H1 (cell line): ENCODE data around the gene DMRTA1. TPM values are rescaled to one million over a fixed set of nuclear protein-coding genes. Genes with fewer than 3 reads are reported as not detected.

ENCODE experiments used
- CTCF ChIA-PET: fragments of 300-600 bp; sonication (Branson Sonifier 250); formaldehyde crosslinking; loops from one replicate; lab custom pipeline; 2021; ENCODE audit not compliant: partially characterized antibody; lab: Charles Lee
- POLR2A ChIA-PET: fragments of 300-600 bp; sonication (Branson Sonifier 250); formaldehyde crosslinking; loops from one replicate; lab custom pipeline; 2021; ENCODE audit warnings: inconsistent platforms; ENCODE audit not compliant: partially characterized antibody; lab: Charles Lee
- DNase-seq, 2 experiments: peaks; one replicate each; pipeline versions ENCODE4 v3.0.0 to v3.0.0-alpha.2; 2010 to 2022; ENCODE audit warnings: low spot score in 2 of 2, low read depth in 1 of 2, mixed read lengths in 1 of 2
- FAIRE-seq: peaks from 2 replicates; lab custom pipeline; 2011; peaks lifted over from hg19 to GRCh38; lab: Jason Lieb, UNC
- H2AFZ ChIP-seq: 2 replicates; pipeline ENCODE4 v1.8.1; 2012; ENCODE audit warnings: low read length, inconsistent platforms
- H2AK5ac ChIP-seq: 2 replicates; pipeline ENCODE4 v1.6.1; 2013; ENCODE audit warnings: low read depth, low read length
- H2BK120ac ChIP-seq: replicated peaks from 2 replicates; pipeline ENCODE3; 2013; ENCODE audit warnings: low read depth, low read length, inconsistent platforms
- H2BK12ac ChIP-seq: 2 replicates; pipeline ENCODE4 v1.6.1; 2013; ENCODE audit warnings: low read depth, low read length
- H2BK15ac ChIP-seq: 2 replicates; pipeline ENCODE4 v1.6.1; 2013; ENCODE audit warnings: low read length
- H2BK20ac ChIP-seq: 2 replicates; pipeline ENCODE4 v1.6.1; 2013; ENCODE audit warnings: low read length
- H2BK5ac ChIP-seq: 2 replicates; pipeline ENCODE4 v1.6.1; 2013; ENCODE audit warnings: low read depth, low read length
- H3K14ac ChIP-seq: 2 replicates; pipeline ENCODE4 v1.6.1; 2013; ENCODE audit warnings: inconsistent platforms; ENCODE audit not compliant: insufficient read length
- H3K18ac ChIP-seq: 2 replicates; pipeline ENCODE4 v1.6.1; 2013; ENCODE audit warnings: low read length; ENCODE audit errors: extremely low read depth
- H3K23ac ChIP-seq: 2 replicates; pipeline ENCODE4 v1.6.1; 2013; ENCODE audit warnings: inconsistent platforms; ENCODE audit not compliant: insufficient read length
- H3K23me2 ChIP-seq: 2 replicates; pipeline ENCODE4 v1.6.1; 2013; ENCODE audit warnings: low read depth, low read length
- H3K27ac ChIP-seq: 2 replicates; pipeline ENCODE4 v1.6.1; 2011; ENCODE audit warnings: low read depth, low read length, inconsistent platforms
- H3K27me3 ChIP-seq, 4 experiments: replicated peaks in 1 of 4; 1 replicate in 1 of 4; 2 replicates in 3 of 4; pipeline versions ENCODE4 v1.6.1 to v1.8.1; 2011 to 2013; ENCODE audit warnings: low read length in 3 of 4, mild to moderate bottlenecking in 3 of 4, inconsistent platforms in 2 of 4, mixed read lengths in 2 of 4, moderate library complexity in 1 of 4; ENCODE audit not compliant: control insufficient read depth in 3 of 4, insufficient read depth in 3 of 4; ENCODE audit errors: extremely low read depth in 1 of 4
- H3K36me3 ChIP-seq, 4 experiments: 2 replicates each; pipeline versions ENCODE4 v1.6.1 to v1.8.1; 2011 to 2013; ENCODE audit warnings: mild to moderate bottlenecking in 4 of 4, low read length in 3 of 4, moderate library complexity in 2 of 4, control low read depth in 1 of 4, inconsistent platforms in 1 of 4; ENCODE audit not compliant: insufficient read depth in 4 of 4, control insufficient read depth in 2 of 4
- H3K4ac ChIP-seq: replicated peaks from 2 replicates; pipeline ENCODE3; 2013; ENCODE audit warnings: low read length, low read depth, mixed read lengths, inconsistent platforms; ENCODE audit not compliant: insufficient read length
- H3K4me1 ChIP-seq, 4 experiments: replicated peaks in 1 of 4; 1 replicate in 1 of 4; 2 replicates in 3 of 4; pipeline versions ENCODE4 v1.6.1 to v1.8.1; 2011 to 2013; ENCODE audit warnings: low read length in 3 of 4, inconsistent platforms in 2 of 4, mixed read lengths in 1 of 4; ENCODE audit not compliant: insufficient read depth in 4 of 4, control insufficient read depth in 3 of 4
- H3K4me2 ChIP-seq, 2 experiments: 2 replicates each; pipeline versions ENCODE4 v1.6.1 to v1.8.1; 2011 to 2013; ENCODE audit warnings: low read depth in 2 of 2, low read length in 2 of 2, control low read depth in 1 of 2, inconsistent platforms in 1 of 2, mild to moderate bottlenecking in 1 of 2; ENCODE audit not compliant: insufficient read depth in 1 of 2
- H3K4me3 ChIP-seq, 4 experiments: fragments of 200-600, 300-600 bp in 1 of 4; sonication (generic), shearing (Covaris generic), sonication (Bioruptor Twin) in 1 of 4; 2 replicates each; pipeline versions ENCODE4 v1.5.1 to v1.8.1; 2011 to 2016; ENCODE audit warnings: low read length in 4 of 4, low read depth in 3 of 4, control low read depth in 2 of 4, inconsistent platforms in 2 of 4, mild to moderate bottlenecking in 2 of 4, mixed read lengths in 1 of 4, moderate library complexity in 1 of 4; ENCODE audit not compliant: insufficient read depth in 2 of 4; ENCODE audit errors: extremely low read depth in 1 of 4
- H3K56ac ChIP-seq: replicated peaks from 2 replicates; pipeline ENCODE3; 2013; ENCODE audit warnings: low read depth, mild to moderate bottlenecking, mixed read lengths, low read length, inconsistent platforms; ENCODE audit not compliant: insufficient read length
- H3K79me1 ChIP-seq: 2 replicates; pipeline ENCODE4 v1.6.1; 2013; ENCODE audit warnings: low read depth, low read length, control low read depth
- H3K79me2 ChIP-seq, 2 experiments: 2 replicates each; pipeline versions ENCODE4 v1.6.1 to v1.8.1; 2012 to 2013; ENCODE audit warnings: low read length in 2 of 2, mild to moderate bottlenecking in 2 of 2, inconsistent platforms in 1 of 2; ENCODE audit not compliant: insufficient read depth in 2 of 2, control insufficient read depth in 1 of 2
- H3K9ac ChIP-seq, 4 experiments: replicated peaks in 1 of 4; 1 replicate in 1 of 4; 2 replicates in 3 of 4; pipeline versions ENCODE4 v1.6.1 to v1.8.1; 2011 to 2013; ENCODE audit warnings: low read depth in 3 of 4, low read length in 3 of 4, control low read depth in 2 of 4, mild to moderate bottlenecking in 2 of 4, moderate library complexity in 2 of 4, inconsistent platforms in 1 of 4; ENCODE audit errors: extremely low read depth in 1 of 4
- H3K9me3 ChIP-seq, 2 experiments: 2 replicates each; pipeline versions ENCODE4 v1.6.1 to v1.8.1; 2012 to 2013; ENCODE audit warnings: mild to moderate bottlenecking in 2 of 2, moderate library complexity in 2 of 2, control low read depth in 1 of 2, inconsistent platforms in 1 of 2, low read depth in 1 of 2, low read length in 1 of 2, mixed read lengths in 1 of 2; ENCODE audit not compliant: insufficient read depth in 2 of 2
- H4K20me1 ChIP-seq, 2 experiments: replicated peaks in 1 of 2; 2 replicates each; pipeline versions ENCODE3 to v1.8.1; 2011 to 2013; ENCODE audit warnings: inconsistent platforms in 2 of 2, low read length in 2 of 2, mild to moderate bottlenecking in 1 of 2; ENCODE audit not compliant: insufficient read depth in 2 of 2, control insufficient read depth in 1 of 2
- H4K5ac ChIP-seq: 2 replicates; pipeline ENCODE4 v1.6.1; 2013; ENCODE audit warnings: low read length, low read depth, mixed read lengths, inconsistent platforms; ENCODE audit not compliant: insufficient read length
- H4K8ac ChIP-seq: 2 replicates; pipeline ENCODE4 v1.8.0; 2013; ENCODE audit warnings: mild to moderate bottlenecking, moderate library complexity, low read length, inconsistent platforms; ENCODE audit not compliant: insufficient read depth; ENCODE audit errors: extremely low read depth
- H4K91ac ChIP-seq: replicated peaks from 2 replicates; pipeline ENCODE3; 2013; ENCODE audit warnings: low read length, mixed read lengths, inconsistent platforms; ENCODE audit not compliant: insufficient read length
- CEBPB ChIP-seq: IDR thresholded peaks from 2 replicates; pipeline ENCODE4 v1.6.1; 2012; ENCODE audit warnings: low read depth, low read length
- EP300 ChIP-seq, 2 experiments: IDR thresholded peaks; 1 replicate in 1 of 2; 2 replicates in 1 of 2; pipeline ENCODE4 v1.6.1; 2011 to 2012; ENCODE audit warnings: low read depth in 2 of 2, low read length in 2 of 2, mild to moderate bottlenecking in 2 of 2, borderline replicate concordance in 1 of 2, inconsistent platforms in 1 of 2, moderate library complexity in 1 of 2
- HDAC2 ChIP-seq, 2 experiments: fragments of 300-600 bp in 1 of 2; sonication (generic) in 1 of 2; IDR thresholded peaks; 2 replicates each; pipeline ENCODE4 v1.6.1; 2011 to 2012; ENCODE audit warnings: low read depth in 2 of 2, low read length in 2 of 2, mild to moderate bottlenecking in 2 of 2, moderate library complexity in 2 of 2, borderline replicate concordance in 1 of 2, inconsistent platforms in 1 of 2
- KDM5A ChIP-seq: fragments of 200-600 bp; IDR thresholded peaks from 2 replicates; pipeline ENCODE4 v1.7.1; 2012; ENCODE audit warnings: mild to moderate bottlenecking, low read length, inconsistent platforms, mixed read lengths
- POLR2AphosphoS5 ChIP-seq: IDR thresholded peaks from 2 replicates; pipeline ENCODE4 v1.6.1; 2011; ENCODE audit warnings: low read depth, low read length
- POU5F1 ChIP-seq: IDR thresholded peaks from 2 replicates; pipeline ENCODE4 v1.6.1; 2011; ENCODE audit warnings: low read depth, mild to moderate bottlenecking, low read length, moderate library complexity
- SIN3A ChIP-seq, 2 experiments: IDR thresholded peaks in 1 of 2; conservative IDR thresholded peaks in 1 of 2; 2 replicates each; pipeline ENCODE4 v1.6.1; 2011 to 2012; ENCODE audit warnings: low read length in 2 of 2, improper control_type of control experiment in 1 of 2, low read depth in 1 of 2, mild to moderate bottlenecking in 1 of 2
- SRF ChIP-seq: IDR thresholded peaks from 2 replicates; pipeline ENCODE4 v1.6.1; 2011; ENCODE audit warnings: mild to moderate bottlenecking, low read depth, low read length, moderate library complexity
- TCF12 ChIP-seq: IDR thresholded peaks from 2 replicates; pipeline ENCODE4 v1.6.1; 2011; ENCODE audit warnings: low read depth, mild to moderate bottlenecking, low read length
- YY1 ChIP-seq: IDR thresholded peaks from 2 replicates; pipeline ENCODE4 v1.6.1; 2011; ENCODE audit warnings: low read depth, mild to moderate bottlenecking, low read length
- WGBS, 2 experiments: shearing (Covaris generic) in 1 of 2; methylation state at CpG; one replicate each; pipeline versions ENCODE4 v1.1.6 to v1.1.7; 2013 to 2015; ENCODE audit warnings: low lambda C conversion rate in 2 of 2, mixed read lengths in 2 of 2, inconsistent platforms in 1 of 2, low coverage in 1 of 2, missing lambda C conversion rate in 1 of 2; ENCODE audit not compliant: insufficient replicate concordance in 2 of 2, insufficient coverage in 1 of 2, insufficient read length in 1 of 2; ENCODE audit errors: extremely low coverage in 1 of 2, missing lambda C conversion rate in 1 of 2; 5-methylcytosine and 5-hydroxymethylcytosine counted together
- polyA plus RNA-seq, 7 experiments: library from polyadenylated mRNA; depleted of rRNA in 3 of 7; stranded (reverse) in 5 of 7; unstranded in 2 of 7; fragments of >200 nt in 5 of 7; fragments of 200-250 nt in 2 of 7; gene quantifications; 1 replicate in 5 of 7; 2 replicates in 1 of 7; 4 replicates in 1 of 7; pipeline versions ENCODE4 v1.2.1 to v1.2.3, GENCODE V29; 2011 to 2013; ENCODE audit warnings: missing spikeins in 2 of 7, mixed read lengths in 2 of 7
- total RNA-seq: library from RNA; stranded (reverse); fragmentation: NEBNext Ultra II Directional; extraction: Animal tissue kit (Norgen Biotek cat#: 25700); gene quantifications from 2 replicates; pipeline ENCODE4 v1.2.1, GENCODE V29; 2021
- TF ChIP-seq, protein P1 (sequence below): IDR thresholded peaks from 2 replicates; pipeline ENCODE4 v1.6.1; 2012; ENCODE audit warnings: low read length, inconsistent platforms

The DMRTA1 gene
- total and polyA plus RNA-seq, 2 of the 8 experiments (the other 6 are each of a cell fraction or from before 2014, with no cell fraction given) = 1.5 to 3.3 TPM

- Histone ChIP-seq H3K4me3 (no peak overlapping the region), H4K5ac (no peak overlapping the region), H3K4me1 (no peaks in the 10 kb centered on the region), H4K8ac (no peak overlapping the region), H3K14ac (no peak overlapping the region), H3K23me2 (no peaks in the 10 kb centered on the region), H3K4ac (no peak overlapping the region), H2BK20ac (no peak overlapping the region), H3K79me2 (no peaks in the 10 kb centered on the region), H3K23ac (no peak overlapping the region), H4K91ac (no peak overlapping the region), H2AFZ (peak overlapping the region; percentile 82), H2BK15ac (no peak overlapping the region), H2AK5ac (no peak overlapping the region), H3K27me3 (no peaks in the 10 kb centered on the region), H2BK5ac (no peak overlapping the region), H3K36me3 (no peaks in the 10 kb centered on the region), H3K79me1 (no peaks in the 10 kb centered on the region), H2BK12ac (no peak overlapping the region), H4K20me1 (no peaks in the 10 kb centered on the region), H3K56ac (no peak overlapping the region), H3K27ac (no peak overlapping the region), H3K9me3 (no peaks in the 10 kb centered on the region), H3K4me2 (no peak overlapping the region), H2BK120ac (no peak overlapping the region), H3K9ac (no peak overlapping the region), H3K18ac (no peak overlapping the region)
- ChIA-PET CTCF (interaction anchor here (0.6 to 1.1 kb wide), 4 partner anchors 46 to 340 kb away, joined by 3 read pairs; no protein-coding TSS in a partner anchor), POLR2A (no interaction called here)
- FAIRE-seq (no peak), DNase-seq (no peak)
- 90% methylated on average over 13 of the region's 13 CpGs; no CpG with 5 or more reads in 1 of the 2 experiments for WGBS, 2 experiments
- TF ChIP-seq CEBPB (no peak), POLR2AphosphoS5 (no peak), TCF12 (no peak), HDAC2 (IDR thresholded peaks at IDR 0.05; ENCODE audit: borderline replicate concordance in 1 of 2, low read depth in 2 of 2, low read length in 2 of 2) (no peak), EP300 (IDR thresholded peaks at IDR 0.05; ENCODE audit: borderline replicate concordance in 1 of 2, low read depth in 2 of 2, low read length in 2 of 2) (no peak), KDM5A (no peak), POU5F1 (no peak), YY1 (no peak), SRF (no peak), SIN3A (conservative IDR thresholded peaks at IDR 0.05 in 1 of 2, IDR thresholded peaks at IDR 0.05 in 1 of 2; ENCODE audit: low read depth in 1 of 2, low read length in 2 of 2) (no peak)
- TF ChIP-seq, protein P1, sequence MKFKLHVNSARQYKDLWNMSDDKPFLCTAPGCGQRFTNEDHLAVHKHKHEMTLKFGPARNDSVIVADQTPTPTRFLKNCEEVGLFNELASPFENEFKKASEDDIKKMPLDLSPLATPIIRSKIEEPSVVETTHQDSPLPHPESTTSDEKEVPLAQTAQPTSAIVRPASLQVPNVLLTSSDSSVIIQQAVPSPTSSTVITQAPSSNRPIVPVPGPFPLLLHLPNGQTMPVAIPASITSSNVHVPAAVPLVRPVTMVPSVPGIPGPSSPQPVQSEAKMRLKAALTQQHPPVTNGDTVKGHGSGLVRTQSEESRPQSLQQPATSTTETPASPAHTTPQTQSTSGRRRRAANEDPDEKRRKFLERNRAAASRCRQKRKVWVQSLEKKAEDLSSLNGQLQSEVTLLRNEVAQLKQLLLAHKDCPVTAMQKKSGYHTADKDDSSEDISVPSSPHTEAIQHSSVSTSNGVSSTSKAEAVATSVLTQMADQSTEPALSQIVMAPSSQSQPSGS = no peak
These were observed 40.6 kb upstream of the DMRTA1 start for GRCh38 chr9:22405869-22406659.
